Dendritic cell treated with granulocyte-macrophage colony-stimulating factor and Interleukin-4, amounts not matched to agents 40 ng/mL and 50 ng/mL, for 4 days (primary cell): ENCODE measurements around the gene ANKRD61.
"Not testable (repeated sequence)": the region's sequence is repeated elsewhere in the genome, so short reads cannot be mapped to it uniquely, and the experiment has no call there.

Experiments
- H3K27ac Mint-ChIP-seq: one replicate; pipeline ENCODE4 v1.8.0; 2022; ENCODE audit warnings: mild to moderate bottlenecking, mixed read lengths
- H3K27me3 Mint-ChIP-seq: one replicate; pipeline ENCODE4 v1.8.0; 2022; ENCODE audit warnings: mild to moderate bottlenecking, mixed read lengths
- H3K36me3 Mint-ChIP-seq: one replicate; pipeline ENCODE4 v1.8.0; 2022; ENCODE audit warnings: low read depth, mixed read lengths
- H3K4me1 Mint-ChIP-seq: one replicate; pipeline ENCODE4 v1.8.0; 2022; ENCODE audit warnings: low read depth, mixed read lengths
- H3K4me3 Mint-ChIP-seq: one replicate; pipeline ENCODE4 v1.8.0; 2022; ENCODE audit warnings: mild to moderate bottlenecking, moderate library complexity, mixed read lengths
- H3K9me3 Mint-ChIP-seq: one replicate; pipeline ENCODE4 v1.8.0; 2022; ENCODE audit warnings: mixed read lengths
- intact Hi-C: fragments of 100-400 bp; cut with micrococcal nuclease; formaldehyde crosslinking; loops from one replicate; pipeline ENCODE4 v1.15.0; 2022

ANKRD61 gene

GRCh38 chr7:6030988-6031387 is at the start of gene ANKRD61:
Gene ANKRD61, plus strand, starts transcription at chr7:6031376. Its CDS starts 0 bp downstream, at chr7:6031376.
- H3K27me3 Mint-ChIP-seq = no peaks in the 10 kb centered on the region
- H3K9me3 Mint-ChIP-seq = no peaks in the 10 kb centered on the region
- intact Hi-C loops = no loop called here
- H3K27ac Mint-ChIP-seq = peak within 1 kb of the TSS; percentile 43
- H3K4me1 Mint-ChIP-seq = peaks cover 52% of the 10 kb centered on the region
- H3K4me3 Mint-ChIP-seq = no peak within 1 kb of the TSS
- H3K36me3 Mint-ChIP-seq = peaks cover 94% of the 10 kb centered on the region

DNA sequence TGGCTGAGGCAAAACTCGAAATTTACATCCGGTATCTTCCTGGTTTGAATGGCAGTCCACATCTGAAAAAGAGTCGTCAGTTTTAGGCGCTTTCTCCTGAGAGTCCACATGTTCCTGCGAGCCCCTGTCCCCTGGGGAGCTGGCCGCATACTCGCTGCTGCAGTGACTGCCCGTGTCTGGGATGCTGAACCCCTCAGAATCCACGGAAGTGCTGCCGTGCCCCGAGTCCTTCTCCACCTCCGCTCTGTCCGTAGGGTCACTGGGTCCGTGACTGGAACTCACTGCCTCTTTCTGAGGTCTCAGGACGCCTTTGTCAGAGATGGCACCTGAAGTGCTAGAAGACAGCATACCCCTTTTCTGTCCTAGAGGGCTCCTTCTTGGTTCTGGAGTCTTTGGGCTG is 44.1 kb upstream of the ANKRD61 start:
- H3K36me3 Mint-ChIP-seq = peaks cover 60% of the 10 kb centered on the region
- H3K4me3 Mint-ChIP-seq, H3K27ac Mint-ChIP-seq, intact Hi-C loops, H3K4me1 Mint-ChIP-seq, H3K9me3 Mint-ChIP-seq, H3K27me3 Mint-ChIP-seq: not testable (repeated sequence)

DNA sequence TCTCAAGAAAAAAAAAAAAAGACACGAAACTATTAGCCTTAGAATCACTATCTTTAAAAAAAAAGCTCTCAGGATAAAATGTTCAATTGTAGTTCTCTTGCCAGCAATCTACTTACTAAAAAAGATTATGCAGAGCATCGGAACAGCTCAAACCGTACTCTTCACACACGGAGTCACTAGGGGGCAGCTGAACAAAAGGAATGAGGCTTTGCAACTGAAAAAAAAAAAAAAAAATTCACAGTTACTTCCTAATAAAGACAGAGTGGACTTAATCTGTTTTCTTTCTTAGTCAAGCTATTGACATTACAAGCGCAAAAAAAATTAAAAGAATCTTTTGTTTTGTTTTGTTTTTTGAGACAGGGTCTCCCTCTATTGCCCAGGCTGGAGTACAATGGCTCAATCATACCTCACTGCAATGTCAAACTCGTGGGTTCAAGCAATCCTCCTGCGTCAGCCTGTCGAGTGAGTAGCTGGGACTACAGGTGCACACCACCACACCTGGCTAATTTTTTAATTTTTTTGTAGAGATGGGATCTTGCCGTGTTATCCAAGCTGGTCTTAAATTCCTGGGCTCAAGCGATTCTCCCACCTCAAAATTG is 33.9 kb upstream of the ANKRD61 start:
- H3K27me3 Mint-ChIP-seq = no peaks in the 10 kb centered on the region
- H3K4me3 Mint-ChIP-seq = no peak overlapping the region
- no peak overlapping the region for H3K27ac Mint-ChIP-seq
- peaks cover 68% of the 10 kb centered on the region for H3K36me3 Mint-ChIP-seq
- no peaks in the 10 kb centered on the region for H3K4me1 Mint-ChIP-seq
- intact Hi-C loops = loop anchor here (1.0 to 10.0 kb wide), 2 partner anchors 109 to 327 kb away; no protein-coding TSS in a partner anchor
- H3K9me3 Mint-ChIP-seq = no peaks in the 10 kb centered on the region

GRCh38 chr7:6007386-6007785 is 23.8 kb upstream of the ANKRD61 start:
- Mint-ChIP-seq H3K4me3 (no peak overlapping the region), H3K27ac (no peak overlapping the region), H3K27me3 (no peaks in the 10 kb centered on the region), H3K9me3 (no peaks in the 10 kb centered on the region), H3K4me1 (peaks cover 30% of the 10 kb centered on the region), H3K36me3 (peaks cover 34% of the 10 kb centered on the region)
- intact Hi-C loops = no loop called here

DNA sequence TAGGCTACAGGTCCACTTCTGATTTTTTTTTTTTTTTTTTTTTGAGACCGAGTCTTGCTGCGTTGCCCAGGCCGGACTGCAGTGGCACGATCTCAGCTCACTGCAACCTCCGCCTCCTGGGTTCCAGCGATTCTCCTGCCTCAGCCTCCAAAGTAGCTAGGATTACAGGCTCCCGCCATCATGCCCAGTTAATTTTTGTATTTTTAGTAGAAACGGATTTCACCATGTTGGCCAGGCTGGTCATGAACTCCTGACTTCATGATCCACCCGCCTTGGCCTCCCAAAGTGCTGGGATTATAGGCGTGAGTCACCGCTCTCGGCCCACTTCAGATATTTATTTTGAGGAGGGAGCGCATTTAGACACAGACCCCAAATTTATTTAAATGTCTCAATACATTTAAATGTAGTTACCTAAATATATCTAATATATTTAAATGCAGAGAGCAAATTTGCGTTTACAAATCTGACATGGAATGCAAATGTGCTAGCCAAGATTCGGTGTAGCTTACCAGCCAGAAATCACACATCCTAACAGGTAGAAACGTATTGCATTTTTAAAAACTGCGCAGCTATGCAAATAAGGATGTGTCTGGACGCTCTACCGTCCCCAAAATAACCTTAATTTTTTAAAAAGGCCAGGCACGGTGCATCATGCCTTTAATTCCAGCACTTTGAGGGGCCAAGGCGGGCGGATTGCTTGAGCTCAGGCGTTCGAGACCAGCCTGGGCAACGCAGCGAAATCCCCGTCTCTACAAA is 23.2 kb upstream of the ANKRD61 start:
- Mint-ChIP-seq H3K27ac (peak overlapping the region; percentile 93), H3K36me3 (peaks cover 36% of the 10 kb centered on the region), H3K4me3 (peak overlapping the region; percentile 84), H3K4me1 (peaks cover 36% of the 10 kb centered on the region)
- H3K9me3 Mint-ChIP-seq, intact Hi-C loops, H3K27me3 Mint-ChIP-seq: not testable (repeated sequence)

- H3K4me3 Mint-ChIP-seq = peak within 1 kb of the TSS; percentile 84
- peak within 1 kb of the TSS; percentile 93 for H3K27ac Mint-ChIP-seq
- H3K9me3 Mint-ChIP-seq = no peaks in the 10 kb centered on the region
- intact Hi-C loops = loop anchor here (1.0 kb wide), 1 partner anchor 17 kb away; no protein-coding TSS in a partner anchor
- H3K36me3 Mint-ChIP-seq = peaks cover 36% of the 10 kb centered on the region
- peaks cover 37% of the 10 kb centered on the region for H3K4me1 Mint-ChIP-seq
- H3K27me3 Mint-ChIP-seq = no peaks in the 10 kb centered on the region
These were observed 22.2 kb upstream of the ANKRD61 start, which contains the start of the genes AIMP2 and PMS2 for GRCh38 chr7:6008668-6009611. Gene AIMP2, plus strand, starts transcription at chr7:6009272. Its CDS starts 92 bp downstream, at chr7:6009364. Gene PMS2, minus strand, starts transcription at chr7:6009049. Its CDS starts 30 bp downstream, at chr7:6009019.

DNA sequence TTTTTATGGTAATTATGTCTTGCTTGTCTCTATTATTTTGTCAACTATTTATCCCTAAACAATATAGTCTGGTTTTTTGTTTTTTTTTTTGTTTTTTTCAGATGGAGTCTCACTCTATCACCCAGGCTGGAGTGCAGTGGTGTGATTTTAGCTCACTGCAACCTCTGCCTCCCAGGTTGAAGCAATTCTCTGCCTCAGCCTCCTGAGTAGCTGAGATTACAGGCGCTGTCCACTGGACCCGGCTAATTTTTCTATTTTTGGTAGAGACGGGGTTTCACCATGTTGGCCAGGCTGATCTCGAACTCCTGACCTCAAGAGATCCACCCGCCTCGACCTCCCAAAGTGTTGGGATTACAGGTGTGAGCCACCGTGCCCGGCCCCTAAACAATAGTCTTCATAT is 20.8 kb upstream of the ANKRD61 start:
- Mint-ChIP-seq H3K27ac (peak overlapping the region; percentile 93), H3K4me1 (peaks cover 37% of the 10 kb centered on the region), H3K4me3 (peak overlapping the region; percentile 69), H3K36me3 (peaks cover 48% of the 10 kb centered on the region)
- H3K9me3 Mint-ChIP-seq, intact Hi-C loops, H3K27me3 Mint-ChIP-seq: not testable (repeated sequence)

GRCh38 chr7:6011541-6011940 is 19.6 kb upstream of the ANKRD61 start:
- H3K4me1 Mint-ChIP-seq = peaks cover 37% of the 10 kb centered on the region
- H3K27ac Mint-ChIP-seq = peak overlapping the region; percentile 93
- H3K27me3 Mint-ChIP-seq = no peaks in the 10 kb centered on the region
- no peaks in the 10 kb centered on the region for H3K9me3 Mint-ChIP-seq
- H3K36me3 Mint-ChIP-seq = peaks cover 59% of the 10 kb centered on the region
- H3K4me3 Mint-ChIP-seq = no peak overlapping the region
- intact Hi-C loops = no loop called here

DNA sequence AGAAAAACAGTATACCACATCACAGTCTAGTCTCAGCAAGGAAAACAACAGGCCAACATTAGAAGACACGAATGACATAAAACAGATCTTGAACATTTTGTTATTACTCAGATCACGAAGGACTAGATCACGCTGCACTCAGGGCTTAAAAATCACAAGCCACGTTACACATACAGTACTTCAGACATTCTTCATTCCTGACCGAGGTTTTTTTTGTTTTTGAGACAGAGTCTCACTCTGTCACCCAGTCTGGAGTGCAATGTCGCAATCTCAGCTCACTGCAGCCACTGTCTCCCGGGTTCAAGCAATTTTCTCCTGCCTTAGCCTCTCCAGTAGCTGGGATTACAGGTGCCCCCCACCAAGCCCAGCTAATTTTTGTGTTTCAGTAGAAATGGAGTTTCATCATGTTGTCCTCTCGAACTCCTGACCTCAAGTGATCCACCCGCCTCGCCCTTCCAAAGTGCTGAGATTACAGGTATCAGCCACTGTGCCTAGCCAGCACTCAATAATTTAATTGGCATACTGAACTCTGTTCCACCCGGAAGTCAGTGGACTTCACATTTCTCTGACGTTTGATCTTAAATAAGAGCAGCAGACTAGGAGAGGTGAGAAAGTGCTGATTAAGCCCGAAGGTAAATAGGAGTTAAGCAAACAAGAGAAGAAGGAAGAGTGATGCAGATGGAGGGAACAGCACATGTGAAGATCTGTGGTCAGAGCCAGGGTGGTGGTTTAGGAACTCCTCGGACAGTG is 18.6 kb upstream of the ANKRD61 start:
- H3K36me3 Mint-ChIP-seq = peaks cover 69% of the 10 kb centered on the region
- peaks cover 33% of the 10 kb centered on the region for H3K4me1 Mint-ChIP-seq
- H3K27ac Mint-ChIP-seq = peak overlapping the region; percentile 9
- intact Hi-C loops = no loop called here
- no peaks in the 10 kb centered on the region for H3K9me3 Mint-ChIP-seq
- H3K27me3 Mint-ChIP-seq = no peaks in the 10 kb centered on the region
- no peak overlapping the region for H3K4me3 Mint-ChIP-seq

DNA sequence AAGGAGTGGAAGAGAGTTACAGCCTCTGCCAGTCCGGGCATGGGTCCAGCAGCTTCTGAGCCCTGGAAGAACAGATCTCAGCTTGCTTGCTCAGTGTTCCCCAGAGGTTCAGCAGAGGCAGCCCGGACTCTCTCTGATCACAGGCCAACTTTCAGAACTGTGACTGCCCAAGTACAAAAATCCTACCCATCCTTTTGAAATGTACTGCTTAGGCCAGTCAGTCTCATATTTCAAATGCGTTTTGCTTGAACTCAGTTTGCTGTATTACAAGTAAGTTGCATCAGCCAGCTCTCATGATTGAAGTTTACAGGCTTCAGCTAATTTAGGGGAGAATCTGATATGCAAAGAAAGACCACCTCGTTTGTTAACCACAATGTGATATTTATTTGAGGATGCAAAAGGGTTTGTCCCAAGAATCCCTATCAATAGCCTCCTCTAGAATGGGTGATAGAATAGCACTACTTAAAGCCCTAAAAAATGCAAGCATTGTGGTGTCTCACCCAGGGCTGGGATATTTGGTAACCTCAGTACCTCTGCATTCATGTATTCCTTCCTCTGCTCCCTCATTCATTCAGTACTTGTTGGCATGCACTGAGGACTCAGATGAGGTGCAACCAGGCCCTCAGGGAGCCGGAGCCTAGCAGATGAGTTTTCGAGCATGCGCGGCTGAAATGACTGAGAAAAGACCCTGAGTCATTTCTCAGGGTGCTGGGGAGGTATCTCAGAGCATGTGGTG is 15.1 kb upstream of the ANKRD61 start:
- intact Hi-C loops = no loop called here
- Mint-ChIP-seq H3K36me3 (peaks cover 96% of the 10 kb centered on the region), H3K27me3 (no peaks in the 10 kb centered on the region), H3K4me3 (no peak overlapping the region), H3K4me1 (peaks cover 17% of the 10 kb centered on the region), H3K27ac (no peak overlapping the region), H3K9me3 (no peaks in the 10 kb centered on the region)

GRCh38 chr7:6016653-6016966 is 14.6 kb upstream of the ANKRD61 start:
- peaks cover 17% of the 10 kb centered on the region for H3K4me1 Mint-ChIP-seq
- H3K27me3 Mint-ChIP-seq = no peaks in the 10 kb centered on the region
- intact Hi-C loops = no loop called here
- no peaks in the 10 kb centered on the region for H3K9me3 Mint-ChIP-seq
- H3K36me3 Mint-ChIP-seq = peaks cover 96% of the 10 kb centered on the region
- H3K27ac Mint-ChIP-seq = no peak overlapping the region
- no peak overlapping the region for H3K4me3 Mint-ChIP-seq

- H3K4me3 Mint-ChIP-seq = no peak overlapping the region
- peaks cover 96% of the 10 kb centered on the region for H3K36me3 Mint-ChIP-seq
These were observed 10.5 kb upstream of the ANKRD61 start for GRCh38 chr7:6020371-6021286.

More at GRCh38 chr7:6020371-6021286, 10.5 kb upstream of the ANKRD61 start:
- Mint-ChIP-seq H3K27ac (peak overlapping the region; percentile 61), H3K27me3 (no peaks in the 10 kb centered on the region), H3K4me1 (peaks cover 33% of the 10 kb centered on the region), H3K9me3 (no peaks in the 10 kb centered on the region)
- intact Hi-C loops = no loop called here
